HG03521 (cell line): Measurements from ENCODE around the gene CARS1.

Experiments
- ATAC-seq: cut with Tn5 transposase; IDR thresholded peaks from one replicate; pipeline ENCODE4 v1.9.1; 2021; ENCODE audit warnings: mild to moderate bottlenecking, moderate library complexity; ENCODE audit not compliant: unreplicated experiment

CARS1 gene

DNA sequence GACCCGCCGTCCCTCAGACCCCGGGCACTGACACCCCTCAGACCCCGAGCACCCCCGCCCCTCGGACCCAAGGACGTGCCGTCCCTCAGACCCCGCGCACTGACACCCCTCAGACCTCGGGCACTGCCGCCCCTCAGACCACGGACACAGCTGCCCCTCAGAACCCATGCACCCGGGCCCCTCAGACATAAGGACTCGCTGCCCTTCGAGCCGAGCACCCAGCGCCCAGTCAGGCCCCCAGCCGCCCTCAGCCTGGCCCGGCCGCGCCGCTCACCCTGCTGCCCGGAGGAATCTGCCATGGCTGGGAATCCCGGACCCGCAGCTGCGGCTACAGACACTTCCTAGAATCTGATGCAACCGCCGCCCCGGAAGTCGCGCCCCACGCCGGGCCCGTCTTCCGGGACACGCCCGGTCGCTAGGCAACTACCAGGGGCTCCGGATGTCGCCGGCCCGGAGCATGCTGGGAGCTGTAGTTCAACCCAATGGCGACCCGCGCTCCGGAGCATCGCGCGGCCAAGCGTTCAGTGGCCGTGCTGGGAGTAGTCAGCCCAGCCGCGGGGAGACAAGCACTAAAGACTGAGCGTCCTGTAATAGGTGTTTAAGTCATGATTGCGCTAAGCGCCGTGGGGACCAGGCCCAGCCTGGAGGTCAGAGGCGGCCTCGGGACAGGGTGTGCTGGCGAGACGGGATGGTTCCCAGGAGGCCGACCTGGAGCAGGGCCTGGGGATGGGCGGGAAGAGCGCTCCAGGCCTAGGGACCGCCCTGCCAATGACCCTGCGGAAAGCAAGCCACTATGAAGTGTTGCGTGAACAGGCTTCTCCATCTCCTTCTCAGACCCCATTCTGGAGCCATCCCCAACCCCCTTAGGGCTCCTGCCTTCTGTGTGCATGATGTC, at the start of gene CARS1:
CARS1 (minus strand) TSS at position 355 of the 895 bp plus-strand sequence; CDS start at position 299, 56 bp downstream.
- ATAC-seq = peak; percentile 99

DNA sequence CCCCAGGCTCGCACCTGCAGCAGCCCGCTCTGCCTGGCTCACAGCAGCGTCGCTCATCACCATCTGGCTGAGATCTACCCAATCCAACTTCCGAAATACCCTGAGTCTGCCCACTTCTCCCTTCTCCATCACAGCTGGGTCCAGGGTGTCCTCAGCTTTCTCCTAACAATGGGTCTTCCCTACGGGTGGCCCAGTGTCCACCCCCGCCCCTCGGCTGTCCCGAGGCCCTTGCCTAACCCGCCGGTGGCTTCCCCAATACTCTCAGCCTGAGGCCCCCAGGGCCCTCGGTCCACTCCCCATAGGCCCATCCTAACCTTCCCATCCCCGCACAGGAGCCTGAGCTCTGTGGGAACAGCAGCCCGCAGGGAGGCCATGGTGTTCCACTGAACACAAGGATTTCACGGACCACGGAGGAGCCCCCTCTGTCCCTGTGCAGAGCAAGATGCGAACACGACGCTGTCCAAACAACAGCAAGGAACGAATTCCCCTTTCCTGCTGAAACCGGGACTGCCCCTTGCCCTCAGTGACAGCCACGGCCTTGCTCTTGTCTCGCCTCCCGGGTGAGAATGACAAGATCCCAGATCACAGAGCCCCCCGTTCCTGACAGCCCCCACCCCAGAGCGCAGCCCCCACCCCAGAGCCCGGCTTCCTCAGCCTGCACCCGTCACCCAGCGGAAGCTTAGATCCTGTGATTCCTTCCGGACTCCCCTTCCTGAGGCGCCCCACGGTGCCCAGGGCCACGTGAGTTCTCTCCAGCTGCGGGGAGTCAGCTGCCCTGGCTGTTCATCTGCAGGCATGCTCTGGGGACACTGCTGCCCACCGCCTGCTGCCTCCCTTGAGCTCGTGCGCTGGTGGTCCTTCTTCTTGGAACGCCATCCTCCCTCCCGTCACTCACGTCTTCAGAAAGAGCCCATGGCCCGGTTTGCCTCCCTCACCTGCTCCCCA, 48.8 kb upstream of the CARS1 start:
- no peak for ATAC-seq

DNA sequence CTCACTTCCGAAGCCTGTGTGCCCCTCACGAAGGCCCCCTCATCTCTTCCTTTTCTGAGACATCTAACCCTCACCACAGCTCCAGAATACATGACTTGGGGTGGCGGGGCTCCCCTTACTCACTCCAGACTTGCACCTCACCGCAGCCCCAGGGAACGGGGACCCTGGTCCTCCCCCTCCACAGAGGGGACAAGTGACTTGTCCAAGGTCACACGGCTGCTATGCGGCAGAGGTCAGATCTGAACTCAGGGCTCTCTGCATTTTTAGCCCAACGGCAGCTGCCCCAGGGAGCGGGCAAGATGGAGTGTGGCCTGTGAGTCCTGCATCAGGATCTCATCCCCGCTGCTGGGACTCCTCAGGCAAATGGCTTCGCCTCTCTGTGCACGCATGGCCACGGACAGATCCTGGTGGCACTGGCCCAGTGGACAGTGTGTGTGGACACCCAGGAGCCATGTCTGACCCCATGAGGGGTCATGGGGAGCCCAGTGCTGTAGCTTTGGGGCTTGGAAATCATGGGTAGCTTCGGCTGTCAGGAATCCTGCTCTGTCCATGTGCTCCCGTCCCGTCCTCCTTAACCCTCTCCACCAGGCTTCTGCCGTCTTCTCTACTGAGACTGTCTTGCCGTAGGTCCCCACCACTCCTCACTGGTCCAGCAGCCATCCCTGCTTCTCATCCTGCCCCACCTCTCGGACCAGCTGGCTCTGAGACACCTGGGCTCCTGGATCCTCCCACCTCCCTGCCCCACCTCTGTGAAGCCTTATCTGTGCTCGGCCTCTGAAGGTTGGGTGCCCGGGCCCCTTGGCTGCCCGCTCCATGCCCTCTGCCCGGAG, 48.0 kb upstream of the CARS1 start:
- no peak for ATAC-seq

DNA sequence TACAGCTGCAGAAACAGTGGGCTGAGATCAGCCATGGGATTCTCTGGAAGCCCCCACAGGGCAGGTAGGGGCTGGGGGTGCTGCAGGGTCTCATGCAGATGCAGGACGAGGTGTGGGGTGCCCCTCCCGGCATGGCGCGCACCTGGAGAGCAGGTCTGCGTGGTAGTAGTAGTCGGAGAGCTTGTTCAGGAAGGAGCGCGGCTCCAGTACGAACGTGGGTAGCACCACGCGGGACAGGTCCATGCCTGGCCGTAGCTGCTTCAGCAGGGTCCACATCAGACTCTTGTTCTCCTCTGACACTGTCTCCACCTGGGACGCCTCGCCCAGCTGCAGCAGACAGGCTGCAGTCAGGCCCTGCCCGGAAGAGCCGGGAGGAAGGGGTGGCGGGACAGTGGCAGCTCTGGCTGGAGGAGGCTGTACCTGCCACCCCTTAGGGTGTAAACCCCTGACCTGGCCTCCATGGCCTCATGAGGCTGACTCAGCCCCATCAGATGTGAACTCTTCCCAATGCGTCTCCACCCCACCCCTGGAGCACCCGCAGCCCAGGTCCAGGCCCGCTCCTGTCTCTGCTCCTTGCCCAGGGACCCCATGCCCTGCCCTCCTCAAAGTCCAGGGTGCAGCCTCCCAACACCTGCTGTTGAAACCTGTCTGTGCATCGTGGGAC, 47.0 kb upstream of the CARS1 start:
- ATAC-seq = no peak

DNA sequence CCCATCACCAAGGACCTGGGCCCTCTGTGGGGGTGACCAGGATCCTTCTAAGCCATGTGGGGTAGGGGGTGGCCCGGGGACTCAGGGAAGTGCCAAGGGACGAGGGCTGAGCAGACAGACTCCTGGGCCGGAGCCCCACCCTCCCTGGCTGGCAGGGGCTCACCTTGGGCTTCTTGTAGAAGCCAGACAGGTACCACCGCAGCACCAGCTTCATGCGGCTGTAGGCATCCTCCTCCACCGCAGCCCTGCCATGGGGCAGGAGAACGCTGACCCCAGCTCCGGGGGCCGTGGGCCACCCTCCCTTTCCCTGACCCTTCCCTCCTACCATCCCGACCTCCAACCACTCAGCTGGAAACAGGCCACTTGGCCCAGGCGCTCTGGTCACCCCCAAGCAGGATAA, 45.9 kb upstream of the CARS1 start:
- no peak for ATAC-seq

DNA sequence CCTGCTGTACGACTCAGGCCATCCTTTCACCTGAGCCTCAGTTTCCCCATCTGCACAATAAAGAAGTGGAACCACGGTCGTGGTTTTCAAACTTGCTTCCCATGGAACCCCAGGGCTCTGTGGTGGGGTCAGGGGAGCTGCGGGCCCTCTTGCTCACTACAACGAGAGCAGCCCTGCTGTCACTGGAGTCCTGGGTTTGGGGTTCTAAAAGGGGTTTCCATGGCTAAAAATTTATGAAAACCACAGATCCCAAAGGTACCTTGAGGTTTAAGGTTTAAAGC, 45.4 kb upstream of the CARS1 start:
- no peak for ATAC-seq

DNA sequence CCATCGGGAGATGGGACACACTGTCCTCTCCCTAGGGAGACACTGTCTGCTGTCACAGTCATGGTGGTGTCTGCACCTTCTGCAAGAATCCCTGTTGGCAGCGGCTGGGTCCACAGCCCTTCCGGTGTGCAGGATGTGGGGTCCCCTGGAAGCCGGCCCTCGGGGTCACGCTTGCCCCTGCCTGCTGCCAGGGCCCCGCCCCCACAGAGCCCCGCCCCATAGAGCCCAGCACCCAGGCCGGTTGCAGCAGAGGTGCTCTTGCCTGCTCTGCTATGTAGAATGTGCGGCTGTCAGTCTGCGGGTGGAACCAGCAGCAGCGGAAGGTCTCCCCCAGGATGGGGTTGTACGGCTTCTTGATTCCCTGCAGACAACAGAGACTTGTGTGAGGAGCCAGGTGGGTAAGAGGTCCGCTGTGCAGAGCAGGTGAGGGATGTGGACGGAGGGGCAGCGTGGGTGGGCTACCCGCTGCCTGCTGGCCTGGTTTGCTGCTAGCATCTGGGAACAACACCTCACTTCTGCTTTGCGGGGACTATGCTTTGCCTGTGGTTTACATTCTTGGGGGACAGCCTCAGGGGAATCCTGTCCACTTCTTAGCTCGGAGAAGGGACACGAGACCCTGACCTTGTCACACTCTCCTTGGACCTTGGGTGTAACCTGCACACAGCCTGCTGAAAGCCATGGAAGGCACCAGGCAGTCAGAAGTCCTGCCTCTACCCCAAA, 44.9 kb upstream of the CARS1 start:
- ATAC-seq = no peak

DNA sequence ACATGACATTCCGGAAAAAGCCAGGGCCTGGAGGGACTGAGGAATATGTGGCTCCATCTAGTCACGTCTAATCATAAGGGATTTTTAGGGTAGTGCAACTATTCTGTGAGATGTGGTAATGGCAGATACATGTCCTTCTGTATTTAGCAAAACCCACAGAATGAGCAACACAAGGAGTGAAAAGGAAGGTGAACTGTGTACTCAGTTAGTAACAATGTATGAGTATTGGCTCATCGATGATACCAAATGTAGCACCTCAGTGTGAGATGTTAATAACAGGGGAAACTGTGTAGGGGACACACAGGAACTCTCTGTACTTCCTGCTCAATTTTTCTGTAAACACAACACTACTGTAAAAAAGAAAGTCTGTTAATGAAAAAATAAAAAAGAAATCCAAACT, 42.0 kb upstream of the CARS1 start:
- no peak for ATAC-seq

DNA sequence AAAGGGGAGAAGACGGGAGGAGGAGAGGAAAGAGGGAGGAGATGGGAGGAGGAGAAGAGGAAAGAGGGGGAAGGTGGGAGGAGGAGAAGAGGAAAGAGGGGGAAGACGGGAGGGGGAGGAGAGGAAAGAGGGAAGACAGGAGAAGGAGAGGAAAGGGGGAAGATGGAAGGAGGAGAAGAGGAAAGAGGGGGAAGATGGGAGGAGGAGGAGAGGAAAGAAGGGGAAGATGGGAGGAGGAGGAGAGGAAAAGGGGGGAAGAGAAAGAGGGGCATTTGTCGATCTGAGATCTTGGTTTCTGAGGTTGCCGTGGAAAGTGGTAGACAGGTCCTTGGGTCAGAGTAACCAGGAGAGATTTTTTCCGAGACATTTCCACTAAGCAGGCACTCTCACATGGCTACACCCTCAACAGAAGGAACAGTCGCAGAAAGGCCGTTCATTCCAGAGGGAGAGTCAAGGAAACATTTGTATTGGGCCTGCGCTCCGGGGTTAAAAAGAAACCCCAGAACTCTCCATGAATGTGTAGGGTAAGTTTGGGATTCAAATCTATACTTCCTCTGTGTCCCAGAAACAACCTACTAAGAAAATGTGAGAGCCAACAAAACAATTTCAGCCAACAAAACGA, 39.8 kb upstream of the CARS1 start:
- no peak for ATAC-seq

DNA sequence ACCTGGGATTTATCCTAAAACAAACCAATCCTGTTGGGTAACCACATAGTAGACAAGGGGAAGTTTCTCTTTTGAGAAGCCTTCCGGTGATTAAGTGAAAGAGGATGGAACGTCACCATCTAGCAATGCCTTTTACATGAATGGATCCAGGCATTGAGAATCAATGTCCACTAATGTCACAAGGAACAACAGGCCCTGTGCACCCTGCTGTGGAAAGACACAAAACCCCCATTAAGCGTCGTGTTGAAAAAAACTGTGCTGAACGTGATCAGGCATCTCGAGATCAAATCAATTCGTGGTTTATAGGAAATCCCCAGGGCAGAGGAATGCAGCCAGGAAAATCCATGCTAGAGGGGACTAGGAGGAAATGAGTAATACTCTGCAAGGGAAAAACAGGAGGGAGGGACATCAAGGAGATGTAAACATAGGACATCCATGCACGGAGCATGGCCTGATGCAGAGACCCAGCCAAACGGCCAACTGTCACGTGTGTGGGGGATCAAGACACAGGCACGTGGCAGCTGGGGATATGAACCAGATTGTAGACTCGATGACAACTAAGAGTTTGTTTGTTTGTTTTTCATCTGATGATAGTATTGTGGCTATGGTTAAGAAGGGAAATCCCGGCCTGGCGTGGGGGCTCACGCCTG, 38.6 kb upstream of the CARS1 start:
- no peak for ATAC-seq

DNA sequence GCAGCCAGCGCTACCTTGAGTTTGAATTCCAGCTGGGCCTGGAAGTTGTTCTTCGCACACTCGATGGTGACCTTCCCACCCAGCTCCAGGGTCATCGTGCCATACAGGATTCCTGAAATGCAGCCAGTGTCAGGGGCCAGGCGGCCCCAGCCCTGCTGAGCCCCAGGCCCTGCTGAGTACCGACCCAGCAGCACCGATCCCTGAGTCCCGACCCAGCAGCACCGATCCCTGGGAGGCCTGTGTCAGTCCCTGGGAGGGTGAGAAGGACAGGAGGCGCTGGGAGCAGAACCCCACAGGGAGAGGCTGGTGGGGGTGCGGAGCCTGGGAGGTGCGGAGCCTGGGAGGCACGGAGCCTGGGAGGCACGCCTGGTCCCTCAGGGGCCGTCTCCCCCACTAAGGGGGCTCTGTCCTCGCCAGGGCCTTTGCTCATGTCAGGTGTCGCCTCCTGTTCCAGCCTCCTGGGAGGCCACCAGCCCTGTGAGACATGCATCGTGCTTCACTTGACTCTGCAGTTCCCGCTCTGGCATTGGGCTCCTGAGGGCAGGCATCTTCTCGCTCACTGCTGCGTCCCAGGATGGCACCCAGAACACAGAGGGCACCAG, 37.1 kb upstream of the CARS1 start:
- ATAC-seq = no peak

DNA sequence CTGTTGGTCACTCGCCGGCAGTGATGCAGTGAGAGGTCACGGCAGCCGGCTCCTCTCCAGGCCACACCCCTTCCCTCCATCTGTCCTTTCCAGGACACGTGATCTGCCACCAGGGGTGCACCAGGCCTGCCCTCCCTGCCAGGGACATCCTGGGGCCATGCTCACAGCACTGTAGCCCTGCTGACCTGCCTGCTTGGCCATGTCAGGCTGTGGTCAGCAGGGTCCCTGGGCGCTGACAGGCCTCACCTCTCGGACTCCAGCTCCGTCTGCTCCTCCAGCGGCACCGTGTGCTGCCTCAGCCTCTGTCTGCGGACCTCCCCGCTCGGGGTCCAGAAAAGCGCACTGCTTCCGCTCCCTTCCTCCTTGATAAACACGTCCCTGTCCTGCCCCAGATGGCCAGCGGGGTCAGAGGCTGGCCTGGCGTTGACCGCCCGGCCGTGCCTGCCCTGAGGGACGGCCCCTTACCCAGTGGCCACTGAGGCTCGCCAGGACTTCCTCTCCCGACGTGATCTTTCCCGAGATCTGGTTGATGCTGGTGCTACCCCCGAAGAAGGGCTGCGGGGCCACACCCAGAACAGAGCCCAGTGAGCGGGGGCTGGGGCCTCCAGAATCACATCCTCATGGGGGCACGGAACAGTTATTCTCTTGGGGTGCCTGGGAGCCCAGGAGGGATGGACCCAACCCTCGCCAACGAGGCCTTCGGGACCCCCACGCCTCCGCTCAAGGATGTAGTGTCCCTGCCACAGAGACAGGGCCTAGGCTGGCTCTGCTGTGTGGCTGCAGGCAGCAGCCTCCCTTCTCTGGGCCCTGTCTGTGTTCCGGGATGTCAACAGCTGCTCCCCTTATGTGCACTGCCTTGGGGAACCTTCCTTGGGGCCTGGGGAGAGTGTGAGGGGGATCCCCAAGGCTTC, 36.3 kb upstream of the CARS1 start:
- ATAC-seq = no peak

DNA sequence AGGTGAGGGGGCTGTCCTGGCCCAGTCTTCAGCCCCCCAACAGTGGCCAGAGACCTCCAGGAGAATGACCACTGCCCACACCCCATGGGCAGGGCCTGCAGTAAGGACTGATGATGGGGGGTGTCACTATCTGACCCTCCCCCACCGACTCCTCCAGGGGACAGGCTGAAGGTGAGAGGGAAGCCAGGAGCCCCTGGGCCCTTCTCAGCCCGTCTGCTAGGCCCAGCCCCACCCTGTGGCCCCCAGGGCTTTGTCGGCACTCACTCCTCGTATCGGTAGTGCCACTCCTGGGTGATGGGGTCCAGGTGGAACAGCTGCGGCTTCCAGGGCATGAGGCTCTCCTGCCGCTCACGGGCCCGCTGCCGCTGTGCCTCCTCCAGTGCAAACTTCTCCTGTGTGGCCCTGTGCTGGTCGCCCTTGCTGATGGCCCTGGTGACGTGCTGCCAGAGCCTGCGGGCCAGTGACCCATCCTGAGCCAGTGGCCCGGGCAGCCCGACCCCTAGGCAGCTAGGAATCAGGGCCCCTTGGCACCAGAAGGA, 35.4 kb upstream of the CARS1 start:
- no peak for ATAC-seq

DNA sequence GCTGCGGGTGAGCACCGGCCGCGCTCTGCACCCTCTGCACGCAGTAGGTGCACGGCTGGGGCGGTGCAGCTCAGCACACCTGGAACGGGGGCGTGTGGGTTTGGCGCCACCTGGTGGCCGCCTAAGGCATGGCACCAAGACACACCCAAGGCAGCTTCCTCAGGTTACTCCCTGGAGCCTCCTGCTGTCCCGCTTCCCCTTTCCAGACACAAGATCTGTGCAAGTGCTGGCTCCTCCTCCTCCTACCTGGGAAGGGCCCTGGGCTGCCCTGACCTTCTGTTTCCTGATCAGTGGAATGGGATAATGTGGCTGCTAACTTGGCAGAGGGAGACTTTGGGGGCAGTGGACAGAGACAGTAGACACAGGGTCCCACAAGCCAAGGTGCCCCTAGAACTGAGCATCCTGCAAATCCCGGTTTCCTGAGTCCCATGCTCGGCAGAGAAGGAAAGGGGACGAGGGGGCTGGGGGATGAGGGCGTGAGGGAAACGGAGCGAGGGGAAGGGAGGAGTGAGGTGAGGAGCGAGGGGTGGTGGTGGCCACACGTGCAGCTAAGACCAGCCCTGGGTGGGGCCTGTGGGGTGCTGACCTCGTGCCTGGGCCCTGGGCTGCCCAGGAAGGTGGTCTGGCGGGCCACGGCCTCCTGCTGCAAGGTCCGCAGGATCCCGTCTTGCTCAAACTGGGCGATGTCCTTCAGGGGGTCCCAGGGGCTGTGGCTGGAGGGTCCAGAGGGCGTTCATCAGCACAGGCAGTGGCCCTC, 34.8 kb upstream of the CARS1 start:
- ATAC-seq = no peak

DNA sequence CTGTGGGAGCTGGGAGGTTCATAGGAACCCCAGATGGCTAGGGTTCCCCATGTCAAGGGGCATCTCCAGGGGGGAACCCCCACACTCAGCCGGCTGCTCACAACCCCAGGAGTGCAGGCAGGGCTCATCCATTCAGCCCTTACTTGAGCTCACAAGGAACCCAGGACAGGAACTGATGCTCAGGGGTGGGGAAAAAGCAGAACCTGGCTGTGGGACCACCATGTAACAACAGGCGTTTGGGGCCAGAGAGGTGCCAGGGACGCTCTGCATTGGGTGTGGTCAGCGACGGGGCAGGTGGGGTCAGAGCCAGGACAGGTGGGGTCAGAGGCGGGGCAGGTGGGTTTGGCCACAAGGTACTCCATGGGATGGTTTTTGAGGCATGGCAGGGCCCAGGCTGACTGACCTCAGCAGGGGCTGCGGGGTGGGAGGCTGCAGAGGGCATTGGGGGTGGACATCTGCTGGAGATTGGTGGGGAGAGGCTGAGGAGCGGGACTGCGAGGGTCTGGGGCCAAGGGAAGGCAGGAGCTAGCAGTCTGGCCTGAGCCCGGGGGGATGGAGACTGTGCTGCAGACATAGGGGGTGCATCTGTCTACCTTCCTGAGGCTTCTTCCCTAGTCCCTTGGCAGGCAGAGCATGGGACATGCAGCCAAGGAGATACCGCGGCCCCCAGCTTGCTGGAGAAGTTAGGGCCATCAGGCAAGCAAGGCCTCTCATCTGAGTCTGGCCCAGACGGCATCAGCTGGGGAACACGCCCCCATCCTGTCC, 34.0 kb upstream of the CARS1 start:
- ATAC-seq = no peak
